ENCODE results near the gene CEP70. TPM values are rescaled to one million over a fixed set of nuclear protein-coding genes. Genes with fewer than 3 reads are reported as not detected.
"Not testable (repeated sequence)": the region's sequence is repeated elsewhere in the genome, so short reads cannot be mapped to it uniquely, and the experiment has no call there.

CEP70 gene
- total RNA-seq, 3 donors from 2014 or later: 19.5 to 84.0 (median 58.3) TPM

DNA sequence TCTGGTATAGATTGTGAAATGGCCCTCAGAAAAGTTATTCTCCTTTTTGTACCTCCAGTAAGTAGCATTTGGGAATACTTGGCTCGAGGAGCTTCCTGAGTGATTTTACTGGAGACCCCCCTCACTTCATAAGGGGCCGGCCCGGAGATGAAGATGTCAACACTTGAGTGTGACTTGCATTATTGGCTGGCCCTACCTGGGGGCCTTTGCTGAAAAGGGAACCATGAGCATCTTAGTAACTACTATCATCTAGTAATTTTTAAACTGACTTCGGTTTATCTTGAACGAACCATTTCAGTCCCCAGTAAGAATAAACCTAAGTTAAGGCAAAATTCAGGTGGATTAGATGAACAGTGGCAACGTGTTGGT, 15.8 kb upstream of the CEP70 start:
- TF ChIP-seq POLR2AphosphoS5 (IDR thresholded peaks at IDR 0.05) (no peak), POLR2A (IDR thresholded peaks at IDR 0.05) (no peak)
- H3K4me1 ChIP-seq: peaks cover 0 to 3% of the 10 kb centered on the region in 2 donors
- H3K4me3 ChIP-seq: peak overlapping the region; percentile 77 to 85 (median 82)
- no peaks in the 10 kb centered on the region for H3K36me3 ChIP-seq
- no peaks in the 10 kb centered on the region for H3K9me3 ChIP-seq
- intact Hi-C loops (cut with DNase I; ENCODE audit: low total_unique reads): no loop called here
- no peak for DNase-seq (ENCODE audit: low spot score in 2 of 2)
- H3K27me3 ChIP-seq: peaks cover 0 to 3% of the 10 kb centered on the region in 2 donors
- H3K27ac ChIP-seq: peak overlapping the region; percentile 94 to 96

DNA sequence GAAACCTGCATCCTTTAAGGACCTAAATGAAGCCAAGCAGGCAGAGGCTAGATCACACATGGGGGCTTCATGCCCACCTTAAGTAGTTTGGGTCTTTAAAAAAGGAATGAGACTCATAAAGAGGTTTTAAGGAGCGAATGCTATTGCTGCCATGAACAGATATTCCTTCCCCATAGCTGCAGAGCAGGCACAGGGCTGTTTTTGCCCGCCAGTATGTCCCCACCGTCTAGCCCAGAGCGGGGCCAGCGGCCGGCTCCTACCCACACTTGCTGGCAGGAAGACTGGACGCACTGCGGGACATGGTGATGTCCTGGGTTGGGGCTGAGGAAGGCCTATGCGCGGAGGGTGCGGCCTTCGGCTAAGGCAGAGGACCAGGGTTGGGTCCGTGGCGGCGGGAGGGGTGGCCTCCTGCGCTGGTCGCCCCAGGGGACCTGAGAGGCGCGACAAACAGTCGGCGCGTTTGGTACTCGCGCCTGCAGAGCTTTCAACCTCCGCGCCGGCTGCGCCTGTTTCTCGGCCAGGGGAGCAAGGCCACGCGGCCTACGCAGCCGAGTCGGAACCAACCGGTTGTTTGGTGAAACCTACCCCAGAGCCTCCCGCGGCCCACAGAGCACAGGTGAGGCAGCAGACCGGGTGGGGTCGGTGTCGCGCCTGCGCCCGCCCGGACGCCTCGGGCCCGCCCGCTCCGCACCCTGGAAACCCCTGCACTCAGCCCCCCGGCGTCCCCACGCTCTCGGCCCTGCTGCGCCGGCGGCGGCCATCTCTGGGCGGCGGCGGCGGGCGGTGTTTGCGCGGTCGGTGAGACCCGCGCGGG, 14.5 kb upstream of the CEP70 start, which contains the start of gene FAIM:
FAIM (plus strand) TSS at position 450 of the 814 bp plus-strand sequence. CDS start 10,956 bp downstream, outside the sequence.
- Histone ChIP-seq H3K4me3 (peak within 1 kb of the TSS; percentile 77 to 85 (median 82)), H3K27me3 (peaks cover 0 to 3% of the 10 kb centered on the region in 2 donors), H3K9me3 (no peaks in the 10 kb centered on the region), H3K27ac (peak within 1 kb of the TSS; percentile 94 to 96), H3K4me1 (peaks cover 0 to 3% of the 10 kb centered on the region in 2 donors), H3K36me3 (no peaks in the 10 kb centered on the region)
- DNase-seq (ENCODE audit: low spot score in 2 of 2): peak; percentile 41 to 72
- intact Hi-C loops (cut with DNase I; ENCODE audit: low total_unique reads): no loop called here
- TF ChIP-seq, protein P1, sequence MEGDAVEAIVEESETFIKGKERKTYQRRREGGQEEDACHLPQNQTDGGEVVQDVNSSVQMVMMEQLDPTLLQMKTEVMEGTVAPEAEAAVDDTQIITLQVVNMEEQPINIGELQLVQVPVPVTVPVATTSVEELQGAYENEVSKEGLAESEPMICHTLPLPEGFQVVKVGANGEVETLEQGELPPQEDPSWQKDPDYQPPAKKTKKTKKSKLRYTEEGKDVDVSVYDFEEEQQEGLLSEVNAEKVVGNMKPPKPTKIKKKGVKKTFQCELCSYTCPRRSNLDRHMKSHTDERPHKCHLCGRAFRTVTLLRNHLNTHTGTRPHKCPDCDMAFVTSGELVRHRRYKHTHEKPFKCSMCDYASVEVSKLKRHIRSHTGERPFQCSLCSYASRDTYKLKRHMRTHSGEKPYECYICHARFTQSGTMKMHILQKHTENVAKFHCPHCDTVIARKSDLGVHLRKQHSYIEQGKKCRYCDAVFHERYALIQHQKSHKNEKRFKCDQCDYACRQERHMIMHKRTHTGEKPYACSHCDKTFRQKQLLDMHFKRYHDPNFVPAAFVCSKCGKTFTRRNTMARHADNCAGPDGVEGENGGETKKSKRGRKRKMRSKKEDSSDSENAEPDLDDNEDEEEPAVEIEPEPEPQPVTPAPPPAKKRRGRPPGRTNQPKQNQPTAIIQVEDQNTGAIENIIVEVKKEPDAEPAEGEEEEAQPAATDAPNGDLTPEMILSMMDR (IDR thresholded peaks at IDR 0.05): no peak
- TF ChIP-seq POLR2AphosphoS5 (IDR thresholded peaks at IDR 0.05) (peak in 1 of 3 donors; percentile 23), POLR2A (IDR thresholded peaks at IDR 0.05) (no peak)

DNA sequence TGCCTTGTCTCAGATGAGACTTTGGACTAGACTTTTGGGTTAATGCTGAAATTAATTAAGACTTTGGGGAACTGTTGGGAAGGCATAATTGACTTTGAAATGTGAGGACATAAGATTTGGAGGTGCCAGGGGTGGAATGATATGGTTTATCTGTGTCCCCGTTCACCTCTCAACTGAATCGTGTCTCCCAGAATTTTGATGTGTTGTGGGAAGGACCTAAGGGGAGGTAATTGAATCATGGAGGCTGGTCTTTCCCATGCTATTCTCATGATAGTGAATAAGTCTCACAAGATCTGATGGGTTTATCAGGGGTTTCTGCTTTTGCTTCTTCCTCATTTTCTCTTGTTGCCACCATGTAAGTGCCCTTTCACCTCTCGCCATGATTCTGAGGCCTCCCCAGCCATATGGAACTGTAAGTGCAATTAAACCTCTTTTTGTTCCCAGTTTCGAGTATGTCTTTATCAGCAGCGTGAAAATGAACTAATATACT, 10.1 kb upstream of the CEP70 start:
- not testable (repeated sequence) for H3K4me1 ChIP-seq, H3K27ac ChIP-seq, H3K4me3 ChIP-seq

DNA sequence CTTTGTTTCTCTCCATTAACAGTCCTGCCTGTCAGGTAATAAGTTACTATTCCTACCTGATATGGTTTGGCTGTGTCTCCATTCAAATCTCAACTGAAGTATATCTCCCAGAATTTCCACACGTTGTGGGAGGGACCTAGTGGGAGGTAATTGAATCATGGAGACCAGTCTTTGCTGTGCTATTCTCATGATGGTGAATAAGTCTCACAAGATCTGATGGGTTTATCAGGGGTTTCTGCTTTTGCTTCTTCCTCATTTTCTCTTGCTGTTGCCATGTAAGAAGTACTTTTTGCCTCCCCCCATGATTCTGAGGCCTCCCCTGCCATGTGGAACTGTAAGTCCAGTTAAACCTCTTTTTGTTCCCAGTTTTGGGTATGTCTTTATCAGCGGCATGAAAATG, 7.6 kb upstream of the CEP70 start:
- H3K27ac ChIP-seq; H3K4me1 ChIP-seq; DNase-seq (ENCODE audit: low spot score in 2 of 2); H3K4me3 ChIP-seq; H3K9me3 ChIP-seq; H3K27me3 ChIP-seq; intact Hi-C loops (cut with DNase I; ENCODE audit: low total_unique reads); H3K36me3 ChIP-seq: not testable (repeated sequence)

More for the DNA sequence above, 10.1 kb upstream of the CEP70 start:
- H3K27me3 ChIP-seq; DNase-seq (ENCODE audit: low spot score in 2 of 2); intact Hi-C loops (cut with DNase I; ENCODE audit: low total_unique reads); H3K36me3 ChIP-seq; H3K9me3 ChIP-seq: not testable (repeated sequence)

DNA sequence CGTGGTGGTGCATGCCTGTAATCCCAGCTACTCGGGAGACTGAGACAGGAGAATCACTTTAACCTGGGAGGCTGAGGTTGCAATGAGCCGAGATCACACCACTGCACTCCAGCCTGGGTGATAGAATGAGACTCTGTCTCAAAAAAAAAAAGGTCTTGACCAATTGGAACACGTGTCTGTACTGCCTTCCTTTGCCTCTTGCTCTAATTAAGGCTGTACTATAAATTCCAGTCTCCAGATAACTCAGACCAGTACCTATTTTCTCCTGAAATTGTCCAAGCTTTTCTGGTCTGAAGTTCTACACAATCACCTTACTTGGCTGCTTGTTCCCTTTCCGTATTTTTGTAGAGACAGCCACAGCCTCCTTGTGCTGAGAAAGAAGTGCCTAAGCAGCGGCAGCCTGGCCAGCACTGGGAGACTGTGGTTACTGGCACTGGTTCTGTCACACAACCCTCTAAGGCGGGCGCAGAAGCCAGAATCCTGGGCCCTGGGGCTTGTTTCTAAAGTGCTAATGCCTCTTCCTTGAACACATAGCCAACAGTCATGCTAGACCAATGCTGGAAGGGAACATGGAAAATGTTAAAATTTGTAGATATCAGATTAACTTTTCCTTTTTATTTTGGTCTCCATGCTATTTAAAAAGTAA, 6.2 kb upstream of the CEP70 start:
- Histone ChIP-seq H3K9me3 (no peaks in the 10 kb centered on the region), H3K4me3 (no peak overlapping the region), H3K27me3 (no peaks in the 10 kb centered on the region), H3K27ac (peak overlapping the region; percentile 30 to 64), H3K36me3 (no peaks in the 10 kb centered on the region), H3K4me1 (no peaks in the 10 kb centered on the region)
- TF ChIP-seq POLR2A (IDR thresholded peaks at IDR 0.05) (no peak), POLR2AphosphoS5 (IDR thresholded peaks at IDR 0.05) (no peak)
- TF ChIP-seq, protein P1 (IDR thresholded peaks at IDR 0.05): no peak
- intact Hi-C loops (cut with DNase I; ENCODE audit: low total_unique reads): no loop called here
- peak; percentile 69 to 72 for DNase-seq (ENCODE audit: low spot score in 2 of 2)

DNA sequence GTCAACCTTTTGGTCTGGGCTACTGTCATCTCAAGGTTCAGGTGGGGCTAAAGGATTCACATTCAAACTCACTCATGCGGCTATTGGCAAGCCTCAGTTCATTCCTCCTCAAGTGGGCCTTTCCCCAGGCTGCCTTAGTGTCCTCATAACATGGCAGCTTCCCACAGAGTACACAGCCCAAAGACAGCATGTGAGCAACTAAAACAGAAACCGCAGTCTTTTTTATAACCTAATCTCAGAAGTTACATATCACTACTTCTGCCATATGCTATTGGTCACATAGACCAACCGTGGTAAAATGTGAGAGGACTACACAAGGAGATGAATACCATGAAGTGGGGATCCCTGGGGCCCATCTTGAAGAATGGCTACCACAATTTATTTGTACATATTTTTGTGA, 4.5 kb upstream of the CEP70 start:
- Histone ChIP-seq H3K27ac (no peak overlapping the region), H3K9me3 (no peaks in the 10 kb centered on the region), H3K4me1 (no peaks in the 10 kb centered on the region), H3K4me3 (no peak overlapping the region), H3K27me3 (no peaks in the 10 kb centered on the region), H3K36me3 (no peaks in the 10 kb centered on the region)
- intact Hi-C loops (cut with DNase I; ENCODE audit: low total_unique reads): loop anchor here (5.0 kb wide), 1 partner anchor 319 kb away; no protein-coding TSS in a partner anchor
- DNase-seq (ENCODE audit: low spot score in 2 of 2): no peak
- TF ChIP-seq POLR2A (IDR thresholded peaks at IDR 0.05): no peak
- TF ChIP-seq, protein P1 (IDR thresholded peaks at IDR 0.05): no peak
- no peak for TF ChIP-seq POLR2AphosphoS5 (IDR thresholded peaks at IDR 0.05)

DNA sequence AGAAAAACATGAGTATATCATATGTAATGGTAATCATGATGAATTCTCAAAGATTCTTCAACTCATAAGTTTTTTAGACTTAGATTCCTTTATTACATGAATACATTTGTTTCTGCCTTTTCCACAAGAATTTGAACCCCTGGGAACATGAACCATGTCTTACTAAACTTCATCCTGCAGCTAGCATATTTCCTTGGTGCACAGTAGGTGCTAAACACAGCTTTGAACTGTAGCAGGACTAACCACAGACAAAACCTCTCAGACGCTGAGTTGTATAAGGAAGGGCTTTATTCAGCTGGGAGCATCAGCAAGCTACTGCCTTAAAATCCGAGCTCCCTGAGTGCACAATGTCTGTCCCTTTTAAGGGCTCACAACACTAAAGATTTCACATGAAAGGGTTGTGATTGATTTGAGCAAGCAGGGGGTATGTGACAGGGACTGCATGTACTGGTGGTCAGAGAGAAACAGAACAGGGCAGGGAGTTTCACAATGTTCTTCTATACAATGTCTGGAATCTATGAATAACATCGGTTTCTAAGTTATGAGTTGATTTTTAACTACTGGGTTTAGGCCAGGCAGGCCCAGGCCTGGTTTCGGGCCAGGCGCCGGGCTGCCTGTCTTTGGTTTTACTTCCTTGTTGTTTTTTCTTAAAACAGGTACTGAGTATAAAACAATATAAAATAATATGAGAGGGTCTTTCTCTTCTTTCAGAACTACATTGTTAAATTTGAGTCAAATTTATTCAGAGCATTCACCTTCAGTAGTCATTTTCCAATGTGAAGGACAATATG, 3.3 kb upstream of the CEP70 start:
- H3K27ac ChIP-seq; H3K36me3 ChIP-seq; DNase-seq (ENCODE audit: low spot score in 2 of 2); H3K4me1 ChIP-seq; H3K4me3 ChIP-seq; H3K9me3 ChIP-seq; H3K27me3 ChIP-seq: not testable (repeated sequence)
- intact Hi-C loops (cut with DNase I; ENCODE audit: low total_unique reads): loop anchor here (5.0 kb wide), 1 partner anchor 320 kb away; no protein-coding TSS in a partner anchor
